OCI-LY7 (cell line): Measurements from ENCODE around the gene SPATA24.

Experiments
- EZH2phosphoT487 ChIP-seq: fragments of 200-600 bp; sonication (generic); IDR thresholded peaks from 2 replicates; pipeline ENCODE4 v1.6.1; 2018; ENCODE audit warnings: low read depth, borderline replicate concordance, mild to moderate bottlenecking, mixed run types, antibody characterized with exemption, low read length, moderate library complexity, mixed read lengths
- TF ChIP-seq, protein P1 (sequence below): fragments of 200-600 bp; sonication (generic); conservative IDR thresholded peaks from 2 replicates; pipeline ENCODE4 v1.5.1; 2014; ENCODE audit warnings: mild to moderate bottlenecking, antibody characterized with exemption, low read length, moderate library complexity, mixed read lengths

GRCh38 chr5:139422307-139422893, 18.5 kb upstream of the SPATA24 start:
- TF ChIP-seq, protein P1, sequence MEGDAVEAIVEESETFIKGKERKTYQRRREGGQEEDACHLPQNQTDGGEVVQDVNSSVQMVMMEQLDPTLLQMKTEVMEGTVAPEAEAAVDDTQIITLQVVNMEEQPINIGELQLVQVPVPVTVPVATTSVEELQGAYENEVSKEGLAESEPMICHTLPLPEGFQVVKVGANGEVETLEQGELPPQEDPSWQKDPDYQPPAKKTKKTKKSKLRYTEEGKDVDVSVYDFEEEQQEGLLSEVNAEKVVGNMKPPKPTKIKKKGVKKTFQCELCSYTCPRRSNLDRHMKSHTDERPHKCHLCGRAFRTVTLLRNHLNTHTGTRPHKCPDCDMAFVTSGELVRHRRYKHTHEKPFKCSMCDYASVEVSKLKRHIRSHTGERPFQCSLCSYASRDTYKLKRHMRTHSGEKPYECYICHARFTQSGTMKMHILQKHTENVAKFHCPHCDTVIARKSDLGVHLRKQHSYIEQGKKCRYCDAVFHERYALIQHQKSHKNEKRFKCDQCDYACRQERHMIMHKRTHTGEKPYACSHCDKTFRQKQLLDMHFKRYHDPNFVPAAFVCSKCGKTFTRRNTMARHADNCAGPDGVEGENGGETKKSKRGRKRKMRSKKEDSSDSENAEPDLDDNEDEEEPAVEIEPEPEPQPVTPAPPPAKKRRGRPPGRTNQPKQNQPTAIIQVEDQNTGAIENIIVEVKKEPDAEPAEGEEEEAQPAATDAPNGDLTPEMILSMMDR, result peak; percentile 99
- no peak for TF ChIP-seq EZH2phosphoT487
